GM18951 (cell line): Measurements from ENCODE around the gene TNFRSF6B.

ENCODE experiments used
- POLR2A ChIP-seq: IDR thresholded peaks from 4 replicates; pipeline ENCODE4 v1.6.1; 2011; ENCODE audit warnings: mild to moderate bottlenecking; ENCODE audit not compliant: insufficient read length, insufficient read depth; ENCODE audit errors: extremely low read depth
- in situ Hi-C: fragments of 300-500 bp; cut with MboI; formaldehyde crosslinking; loops from one replicate; pipeline ENCODE4 v1.12.0; 2022; ENCODE audit warnings: low sequenced_read_pairs, mixed read lengths, inconsistent platforms; ENCODE audit not compliant: unreplicated experiment

Gene TNFRSF6B

DNA sequence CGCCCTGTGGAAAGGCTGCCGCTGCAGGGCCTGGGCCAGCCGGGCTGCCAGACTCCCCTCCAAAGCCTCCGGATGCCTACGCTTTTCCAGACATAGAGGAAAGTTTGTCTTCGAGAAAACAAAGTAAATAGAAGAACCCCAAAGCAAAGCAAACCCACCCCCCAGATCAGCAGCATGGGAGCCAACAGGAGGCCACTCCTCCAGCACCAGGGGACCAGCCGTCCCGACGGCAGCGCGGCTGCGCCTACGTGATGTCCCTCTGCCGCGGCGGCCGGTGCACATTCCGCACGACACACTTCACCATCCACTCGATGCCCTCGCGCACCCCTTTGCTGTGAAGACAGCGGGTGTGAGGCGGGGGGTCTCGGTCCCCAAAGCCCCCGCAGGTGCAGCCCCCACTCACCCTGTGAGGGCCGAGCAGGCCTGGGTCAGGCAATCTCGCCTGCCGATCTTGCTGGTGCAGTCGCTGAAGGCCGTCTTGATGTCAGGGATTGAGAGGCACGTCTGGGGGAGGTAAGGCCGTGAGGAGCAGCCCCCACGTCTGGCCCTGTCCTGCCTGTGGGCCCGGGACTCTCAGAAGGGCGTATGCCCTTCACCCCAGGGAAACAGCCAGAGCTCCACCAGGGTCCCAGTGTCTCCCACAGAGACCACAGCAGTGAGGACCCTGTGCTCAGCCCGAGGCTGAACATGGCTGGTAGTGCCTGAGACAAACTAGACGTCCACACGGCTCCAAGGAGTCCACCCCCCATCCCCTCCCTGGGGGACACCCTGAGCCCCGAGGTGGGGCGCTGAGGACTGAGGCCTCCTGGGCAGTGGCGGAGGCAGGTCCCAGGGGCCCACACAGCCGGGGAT is 4.0 kb downstream of the TNFRSF6B start:
- TF ChIP-seq POLR2A = no peak
- in situ Hi-C loops = no loop called here

- in situ Hi-C loops = no loop called here
- no peak for TF ChIP-seq POLR2A
Measured at GRCh38 chr20:63701051-63701328, 4.5 kb downstream of the TNFRSF6B start.

DNA sequence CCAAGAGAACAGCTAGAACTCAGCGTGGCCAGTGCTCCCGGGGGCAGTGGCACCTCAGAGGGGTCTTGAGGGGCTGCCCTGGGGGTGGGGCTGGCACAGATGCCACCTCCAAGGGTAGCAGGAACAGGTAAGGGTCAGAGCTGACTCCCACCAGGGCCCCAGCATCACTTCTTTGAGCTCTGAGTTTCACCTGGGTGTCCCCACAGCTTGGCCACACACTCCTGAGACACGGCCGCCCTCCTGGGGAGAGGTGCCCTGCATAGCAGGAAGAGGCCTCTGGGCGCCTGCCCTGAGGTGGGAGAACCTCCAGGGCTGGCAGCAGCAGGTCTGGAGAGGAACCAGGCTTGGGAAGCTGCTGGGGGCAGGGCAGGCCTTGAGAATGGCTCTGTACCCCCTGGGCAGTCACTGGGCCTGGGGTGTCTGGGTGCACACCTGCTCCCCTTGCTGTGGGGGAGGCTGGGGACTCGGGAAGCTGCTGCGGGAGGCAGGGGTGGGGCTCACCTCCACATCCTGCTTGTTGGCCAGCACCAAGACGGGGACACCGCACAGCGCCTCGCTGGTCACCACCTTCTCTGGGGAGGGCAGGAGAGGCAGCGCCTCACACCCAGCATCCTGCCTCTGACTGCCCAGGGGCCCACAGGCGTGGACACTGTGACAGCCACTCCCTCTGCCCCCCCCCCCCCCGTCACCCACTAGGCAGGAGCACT is 5.0 kb downstream of the TNFRSF6B start:
- in situ Hi-C loops = no loop called here
- no peak for TF ChIP-seq POLR2A

- TF ChIP-seq POLR2A = no peak
- in situ Hi-C loops = no loop called here
Measured at GRCh38 chr20:63702036-63702665, 5.7 kb downstream of the TNFRSF6B start.

DNA sequence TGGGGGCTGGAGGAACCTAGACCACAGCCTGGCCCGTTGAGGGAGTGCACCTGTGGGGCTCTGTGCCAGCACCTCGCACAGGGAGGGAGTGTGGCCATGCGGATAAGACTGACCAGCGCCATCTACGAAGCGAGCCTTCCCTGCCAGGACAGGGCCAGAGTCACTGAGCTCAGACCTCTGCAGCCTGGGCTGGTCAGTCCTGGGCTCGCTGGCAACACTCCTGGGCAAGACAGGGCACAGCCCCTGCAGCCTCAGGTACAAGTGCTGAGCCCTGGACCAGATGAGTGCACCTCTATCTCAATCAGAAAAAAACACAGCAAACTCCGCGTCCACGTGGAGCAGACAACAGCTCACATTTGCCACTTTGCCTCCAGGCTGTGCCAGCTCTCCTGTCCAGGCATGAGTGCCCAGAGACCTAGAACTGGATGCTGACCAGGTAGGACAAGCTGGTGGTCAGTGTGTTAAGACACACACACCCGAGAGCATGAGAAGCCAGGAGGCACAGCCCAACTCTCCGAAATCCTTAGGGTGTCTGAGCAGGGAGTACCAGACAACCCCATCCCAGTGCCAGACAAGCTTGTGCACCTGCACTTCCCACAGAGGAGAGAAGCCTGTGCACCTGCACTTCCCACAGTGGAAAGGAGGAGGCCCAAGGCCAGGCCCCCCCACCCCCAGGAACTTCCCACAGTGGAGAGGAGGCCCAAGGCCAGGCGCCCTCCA is 6.5 kb downstream of the TNFRSF6B start:
- in situ Hi-C loops = no loop called here
- peak; percentile 7 for TF ChIP-seq POLR2A

GRCh38 chr20:63703471-63703975 is 7.1 kb downstream of the TNFRSF6B start:
- in situ Hi-C loops = no loop called here
- no peak for TF ChIP-seq POLR2A

DNA sequence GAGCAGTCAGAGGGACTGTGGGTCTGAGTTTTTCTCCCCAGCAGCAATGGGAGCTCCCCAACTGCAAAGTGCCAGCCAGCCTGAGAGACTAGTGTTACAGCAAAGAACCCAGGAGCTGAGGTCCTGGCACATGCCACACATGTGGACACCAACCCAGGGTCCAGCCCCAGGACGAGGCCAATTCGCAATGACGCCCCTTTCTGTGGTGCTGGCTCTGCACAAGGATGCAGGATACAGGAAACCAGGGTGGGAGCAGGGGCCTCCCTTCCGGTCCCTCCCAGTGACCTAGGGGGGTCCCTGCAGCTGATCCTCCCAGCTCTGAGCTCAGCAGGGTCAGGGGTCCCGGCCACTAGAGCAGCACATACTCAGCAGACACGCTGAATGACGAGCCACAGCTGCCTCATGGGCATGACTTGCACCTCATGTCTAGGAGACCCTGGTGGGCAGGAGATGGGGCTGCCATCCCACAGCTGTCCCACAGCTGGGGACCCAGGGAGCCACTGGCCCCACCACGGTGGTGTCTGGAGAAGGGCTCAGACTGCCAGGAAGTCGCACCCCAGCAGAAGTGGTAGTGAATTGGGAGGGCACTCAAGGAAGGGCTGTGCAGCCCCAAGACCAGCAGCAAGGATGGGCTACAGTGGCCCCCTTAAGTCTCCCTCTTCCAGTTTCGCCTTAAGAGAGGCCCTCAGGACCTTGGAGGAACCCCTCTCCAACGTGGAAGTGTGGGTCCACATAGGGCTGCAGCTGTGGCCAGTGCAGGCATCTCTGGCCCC is 7.7 kb downstream of the TNFRSF6B start:
- TF ChIP-seq POLR2A = no peak
- in situ Hi-C loops = no loop called here

DNA sequence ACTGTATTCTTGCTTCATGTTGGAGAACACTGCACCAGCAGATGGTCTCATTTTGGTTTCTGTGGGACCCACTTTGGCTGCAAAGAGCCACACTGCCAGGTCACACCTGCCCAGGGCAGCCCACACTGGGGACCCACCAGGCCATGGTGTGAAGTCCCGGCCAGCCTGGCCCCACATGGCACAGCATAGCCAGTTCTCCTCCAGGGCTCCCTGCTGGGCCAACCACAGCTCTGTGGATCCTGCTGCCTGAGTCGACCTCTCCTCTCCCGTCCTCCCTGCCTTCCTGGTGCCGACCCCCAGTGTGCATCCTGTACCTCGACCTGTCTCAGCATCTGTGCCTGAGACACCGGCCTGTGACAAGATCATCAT is 8.3 kb downstream of the TNFRSF6B start:
- TF ChIP-seq POLR2A = no peak
- in situ Hi-C loops = no loop called here

DNA sequence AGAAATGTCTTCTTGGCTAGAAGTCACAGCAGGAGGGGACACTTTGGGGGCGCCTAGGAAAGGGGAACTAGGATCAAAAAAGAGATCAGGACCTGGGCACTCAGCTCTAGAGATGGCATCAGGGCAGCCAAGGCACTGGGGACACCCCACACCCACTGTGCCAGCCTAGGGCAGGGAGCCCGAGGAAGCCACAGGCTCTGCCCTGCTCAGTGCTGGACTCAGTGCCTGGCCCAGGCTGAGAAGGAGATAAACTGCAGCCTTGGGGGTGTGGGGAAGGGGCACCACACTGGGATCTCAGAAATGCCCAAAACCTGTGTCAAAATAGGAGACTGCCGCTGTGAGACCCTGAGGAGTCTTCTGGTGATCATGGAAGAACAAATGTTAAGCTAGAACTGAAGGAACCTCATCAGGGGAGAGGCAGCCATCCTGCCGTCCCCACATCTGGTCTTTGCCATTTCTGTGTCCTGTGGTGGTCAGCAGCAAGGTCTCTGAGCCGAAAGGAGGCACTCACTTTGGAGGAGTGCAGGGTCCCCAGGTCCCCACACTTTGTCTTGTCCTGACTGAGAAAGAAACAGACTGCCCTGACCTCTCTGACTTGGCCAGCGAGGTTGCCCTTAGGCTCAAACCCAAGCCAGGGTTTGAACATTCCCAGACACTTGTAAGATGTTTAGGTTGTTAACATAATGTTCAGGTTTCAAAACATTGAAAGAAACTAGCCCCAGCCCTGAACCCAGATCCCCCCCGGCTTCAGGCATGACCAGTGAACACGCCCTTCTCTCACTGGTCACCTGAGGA is 9.0 kb downstream of the TNFRSF6B start:
- in situ Hi-C loops = no loop called here

DNA sequence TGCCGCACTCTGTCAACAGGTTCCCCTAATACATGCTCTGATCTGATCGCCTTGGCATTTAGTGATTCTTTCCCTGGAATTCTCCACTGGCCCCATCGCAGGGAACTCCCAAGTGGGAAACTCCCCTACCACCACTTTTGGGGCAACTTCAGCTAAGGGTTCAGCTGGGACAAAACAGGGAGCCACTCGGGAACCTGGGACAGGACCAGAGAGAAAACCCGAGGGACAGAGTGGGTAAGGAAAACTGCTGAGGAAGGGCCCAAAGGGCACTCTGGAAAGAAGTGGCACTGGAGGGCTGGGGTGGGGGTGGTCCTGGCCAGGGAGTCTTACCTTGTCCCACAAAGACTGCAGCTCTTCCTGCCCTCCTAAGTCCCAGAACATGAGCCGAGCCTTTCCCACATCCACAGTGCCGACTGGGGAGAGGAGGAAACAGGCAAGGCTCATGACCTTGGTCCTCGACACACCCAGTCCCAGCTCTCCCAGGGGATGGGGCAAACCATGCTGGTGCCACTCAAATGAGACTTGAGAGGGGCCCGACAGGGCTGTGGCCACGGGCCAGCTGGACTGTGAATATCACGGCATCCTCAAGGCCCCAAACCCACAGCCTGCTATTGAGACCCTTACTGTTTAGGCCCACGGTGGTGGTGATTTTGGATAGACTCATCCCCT is 9.7 kb downstream of the TNFRSF6B start:
- in situ Hi-C loops = no loop called here
- no peak for TF ChIP-seq POLR2A

More for the DNA sequence above, 9.0 kb downstream of the TNFRSF6B start:
- no peak for TF ChIP-seq POLR2A

- TF ChIP-seq POLR2A = no peak
- in situ Hi-C loops = no loop called here
Measured at GRCh38 chr20:63706852-63707557, 10.6 kb downstream of the TNFRSF6B start.
